OCI-LY7 (cell line): ENCODE data around the gene INSIG1. TPM values are rescaled to one million over a fixed set of nuclear protein-coding genes. Genes with fewer than 3 reads are reported as not detected.

Source experiments
- BruUV-seq: library from RNA; stranded (reverse); fragments of 400-500 nt; replicated peaks from 2 replicates; lab custom pipeline; 2021; lab: Mats Ljungman, UMichigan
- CTCF ChIA-PET: fragments of 300-600 bp; sonication (Branson Sonifier 250); formaldehyde crosslinking; loops from one replicate; lab custom pipeline; 2022; ENCODE audit warnings: antibody characterized with exemption; ENCODE audit not compliant: unreplicated experiment; lab: Charles Lee
- POLR2A ChIA-PET: fragments of 300-600 bp; sonication (Branson Sonifier 250); formaldehyde crosslinking; loops from one replicate; lab custom pipeline; 2022; ENCODE audit warnings: antibody characterized with exemption; lab: Charles Lee
- DNase-seq: peaks from one replicate; pipeline ENCODE4 v3.0.0-alpha.2; 2015; ENCODE audit warnings: low spot score
- H2AFZ ChIP-seq: fragments of 200-600 bp; sonication (generic), shearing (Covaris generic); 2 replicates; pipeline ENCODE4 v1.6.1; 2014; ENCODE audit warnings: mild to moderate bottlenecking, antibody characterized with exemption, low read length, moderate library complexity
- H3K27ac ChIP-seq: fragments of 200-600 bp; sonication (generic); 2 replicates; pipeline ENCODE4 v1.5.1; 2014; ENCODE audit warnings: mixed run types, low read depth, mild to moderate bottlenecking, moderate library complexity, low read length, inconsistent platforms; ENCODE audit not compliant: poor library complexity, severe bottlenecking
- H3K36me3 ChIP-seq: fragments of 200-600 bp; sonication (generic); 2 replicates; pipeline ENCODE4 v1.6.1; 2014; ENCODE audit warnings: mild to moderate bottlenecking, antibody characterized with exemption, low read length, moderate library complexity, mixed read lengths; ENCODE audit not compliant: insufficient read depth
- H3K4me1 ChIP-seq: fragments of 200-600 bp; sonication (generic); 2 replicates; pipeline ENCODE4 v1.5.1; 2014; ENCODE audit warnings: mild to moderate bottlenecking, low read length; ENCODE audit not compliant: insufficient read depth, poor library complexity, severe bottlenecking
- H3K4me2 ChIP-seq: fragments of 200-600 bp; sonication (generic); 2 replicates; pipeline ENCODE4 v1.6.1; 2014; ENCODE audit warnings: mild to moderate bottlenecking, low read length
- H3K4me3 ChIP-seq: fragments of 200-600 bp; sonication (generic); 2 replicates; pipeline ENCODE4 v1.5.1; 2014; ENCODE audit warnings: mild to moderate bottlenecking, low read depth, low read length; ENCODE audit not compliant: poor library complexity, severe bottlenecking
- H3K79me2 ChIP-seq: fragments of 200-600 bp; sonication (generic); 2 replicates; pipeline ENCODE4 v1.6.1; 2016; ENCODE audit warnings: low read depth, mild to moderate bottlenecking, low read length, moderate library complexity, mixed read lengths; ENCODE audit not compliant: insufficient read depth
- H3K9me2 ChIP-seq: fragments of 200-600 bp; sonication (generic); 2 replicates; pipeline ENCODE4 v1.6.1; 2016; ENCODE audit warnings: mild to moderate bottlenecking, low read length, mixed read lengths; ENCODE audit not compliant: insufficient read depth
- H3K9me3 ChIP-seq: fragments of 200-600 bp; sonication (generic); 2 replicates; pipeline ENCODE4 v1.6.1; 2014; ENCODE audit warnings: mild to moderate bottlenecking, mixed run types, low read length, mixed read lengths
- H4K20me1 ChIP-seq: fragments of 200-600 bp; sonication (generic); 2 replicates; pipeline ENCODE4 v1.6.1; 2014; ENCODE audit warnings: mild to moderate bottlenecking, antibody characterized with exemption, low read length, moderate library complexity, mixed read lengths; ENCODE audit not compliant: insufficient read depth
- CTCF ChIP-seq: fragments of 200-600 bp; sonication (generic); conservative IDR thresholded peaks from 2 replicates; pipeline ENCODE4 v1.5.1; 2014; ENCODE audit warnings: mild to moderate bottlenecking, antibody characterized with exemption, low read length, moderate library complexity, mixed read lengths
- EZH2phosphoT487 ChIP-seq: fragments of 200-600 bp; sonication (generic); IDR thresholded peaks from 2 replicates; pipeline ENCODE4 v1.6.1; 2018; ENCODE audit warnings: low read depth, borderline replicate concordance, mild to moderate bottlenecking, mixed run types, antibody characterized with exemption, low read length, moderate library complexity, mixed read lengths
- intact Hi-C: fragments of 100-400 bp; cut with micrococcal nuclease; formaldehyde crosslinking; loops from one replicate; pipeline ENCODE4 v1.10.0; 2022; ENCODE audit not compliant: unreplicated experiment
- total RNA-seq, 2 experiments: library from RNA; depleted of rRNA in 1 of 2; stranded (reverse); fragments of >200 nt in 1 of 2; shearing (Covaris generic) in 1 of 2; gene quantifications; 2 replicates each; pipeline ENCODE4 v1.2.3, GENCODE V29; 2014 to 2022

The INSIG1 gene
- total RNA-seq, 2 experiments from 2014 or later = 122 to 164 TPM

GRCh38 chr7:155316427-155317113 lies 18.9 kb downstream of the INSIG1 start:
- ChIA-PET CTCF (no interaction called here), POLR2A (interaction anchor here (0.7 kb wide), 1 partner anchor 383 kb away, joined by 3 read pairs; no protein-coding TSS in a partner anchor)
- no peaks in the 10 kb centered on the region for H3K9me3 ChIP-seq
- no peak overlapping the region for H3K27ac ChIP-seq
- no peaks in the 10 kb centered on the region for H3K79me2 ChIP-seq
- H4K20me1 ChIP-seq = no peaks in the 10 kb centered on the region
- H2AFZ ChIP-seq = no peak overlapping the region
- no peak overlapping the region for H3K4me2 ChIP-seq
- no peaks in the 10 kb centered on the region for H3K4me1 ChIP-seq
- no peaks in the 10 kb centered on the region for H3K9me2 ChIP-seq
- no peak overlapping the region for H3K4me3 ChIP-seq
- H3K36me3 ChIP-seq = peaks cover under 1% of the 10 kb centered on the region; the same call in 1 of the 2 replicates
- intact Hi-C loops = no loop called here
- no TSS peak for BruUV-seq
- TF ChIP-seq EZH2phosphoT487 = no peak
- no peak for TF ChIP-seq CTCF
- DNase-seq = no peak

- ChIA-PET CTCF (no interaction called here), POLR2A (interaction anchor here (1.4 kb wide), 1 partner anchor 10 kb away, joined by 3 read pairs; no protein-coding TSS in a partner anchor)
- Histone ChIP-seq H3K9me3 (no peaks in the 10 kb centered on the region), H3K4me1 (no peaks in the 10 kb centered on the region), H2AFZ (no peak overlapping the region), H4K20me1 (no peaks in the 10 kb centered on the region), H3K79me2 (no peaks in the 10 kb centered on the region), H3K4me2 (no peak overlapping the region), H3K36me3 (no peaks in the 10 kb centered on the region), H3K27ac (no peak overlapping the region), H3K4me3 (no peak overlapping the region), H3K9me2 (no peaks in the 10 kb centered on the region)
- TF ChIP-seq EZH2phosphoT487 (no peak), CTCF (no peak)
- intact Hi-C loops = no loop called here
- no peak for DNase-seq
- BruUV-seq = no TSS peak
These were observed 19.4 kb downstream of the INSIG1 start for GRCh38 chr7:155317114-155317434.

- H3K27ac ChIP-seq = no peak overlapping the region
- intact Hi-C loops = no loop called here
- no peaks in the 10 kb centered on the region for H3K36me3 ChIP-seq
- DNase-seq = no peak
- ChIA-PET POLR2A (interaction anchor here (0.7 to 1.4 kb wide), 2 partner anchors 11 to 16 kb away, joined by 3 read pairs; no protein-coding TSS in a partner anchor), CTCF (no interaction called here)
- no peak for TF ChIP-seq CTCF
- TF ChIP-seq EZH2phosphoT487 = no peak
- H3K4me2 ChIP-seq = no peak overlapping the region
- no peaks in the 10 kb centered on the region for H4K20me1 ChIP-seq
- H2AFZ ChIP-seq = no peak overlapping the region
- H3K9me3 ChIP-seq = no peaks in the 10 kb centered on the region
- no peaks in the 10 kb centered on the region for H3K9me2 ChIP-seq
- no peak overlapping the region for H3K4me3 ChIP-seq
- no peaks in the 10 kb centered on the region for H3K79me2 ChIP-seq
- no peaks in the 10 kb centered on the region for H3K4me1 ChIP-seq
- BruUV-seq = no TSS peak
These were observed 20.6 kb downstream of the INSIG1 start for GRCh38 chr7:155318245-155318644.
